ENCODE results near the gene SLC6A3.

The SLC6A3 gene

DNA sequence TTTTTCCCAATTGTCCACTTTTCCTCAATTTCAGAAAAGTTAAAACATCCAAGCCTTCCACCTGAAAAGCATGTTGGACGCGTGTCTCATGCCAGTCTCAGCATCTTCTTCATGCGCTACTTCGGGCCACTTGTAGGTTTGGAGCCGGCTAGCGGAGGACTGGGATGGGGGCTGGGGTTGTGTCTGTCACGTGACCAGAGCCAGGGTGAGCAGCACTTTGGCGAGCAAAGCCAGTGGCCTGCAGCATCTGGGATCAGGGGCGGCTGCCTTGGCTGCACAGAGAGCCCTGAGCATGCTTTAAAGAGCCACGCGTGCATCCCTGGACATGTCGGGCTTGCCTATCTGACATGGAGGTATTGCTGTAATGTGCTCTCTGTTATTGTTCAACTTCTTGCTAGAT lies 41.2 kb downstream of the SLC6A3 start:
- no peak for DNase-seq

DNA sequence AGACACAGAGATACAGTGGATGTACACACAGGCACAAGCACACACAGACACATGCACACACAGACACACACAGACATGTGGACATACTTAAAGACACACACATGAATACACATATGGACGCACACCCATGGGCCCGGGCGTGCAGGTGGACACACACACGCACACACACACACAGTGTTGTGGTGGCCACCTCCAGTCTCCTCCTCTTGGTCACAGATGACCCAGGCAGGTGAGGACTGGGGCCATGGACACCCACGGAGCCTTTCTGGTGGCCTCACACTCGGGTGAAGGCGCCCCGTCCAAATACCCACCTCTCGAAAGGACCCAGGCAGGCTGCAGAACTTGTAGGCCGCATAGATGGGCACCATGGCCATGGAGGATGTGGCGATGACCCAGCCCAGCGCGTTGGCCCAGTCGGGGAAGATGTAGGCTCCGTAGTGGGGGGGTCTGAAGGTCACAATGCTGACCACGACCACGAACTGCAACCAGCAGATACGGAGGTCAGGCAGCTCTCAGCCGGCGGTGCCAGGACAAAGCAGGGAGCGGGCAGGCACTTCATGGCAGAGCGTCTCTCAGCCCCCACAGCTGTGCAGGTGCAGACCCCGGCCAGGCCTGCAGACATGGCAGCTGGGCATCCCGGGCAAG lies 42.5 kb downstream of the SLC6A3 start:
- DNase-seq: no peak

DNA sequence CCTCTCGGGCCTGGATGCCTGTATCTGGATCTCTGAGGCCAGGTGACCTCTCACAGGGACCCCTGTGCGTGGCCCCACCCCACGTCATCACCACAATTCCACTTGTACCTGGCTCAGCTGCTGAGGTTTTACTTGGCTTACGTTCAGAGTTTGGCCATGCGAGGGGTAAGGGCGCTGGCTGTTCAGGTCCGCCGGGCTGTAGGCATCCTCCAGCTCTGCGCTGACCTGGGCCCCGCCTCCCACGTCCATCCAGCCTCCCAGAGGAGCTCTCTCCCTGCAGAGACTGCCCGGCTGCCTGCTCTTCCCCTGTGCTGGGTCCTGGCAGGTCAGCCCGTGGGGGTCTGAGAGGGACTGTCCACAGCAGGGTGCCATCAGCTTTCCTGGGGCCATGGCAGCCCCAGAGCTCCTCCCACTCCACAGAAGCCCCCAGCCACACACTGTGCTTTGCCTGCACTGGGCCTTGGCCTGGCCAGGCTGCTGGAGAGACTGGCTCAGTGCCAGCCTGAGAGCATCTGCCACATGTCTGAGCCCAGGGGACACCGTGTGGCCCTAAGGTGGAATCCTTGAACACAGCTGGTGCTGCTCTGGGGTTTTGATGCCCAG lies 43.6 kb downstream of the SLC6A3 start:
- no peak for DNase-seq

DNA sequence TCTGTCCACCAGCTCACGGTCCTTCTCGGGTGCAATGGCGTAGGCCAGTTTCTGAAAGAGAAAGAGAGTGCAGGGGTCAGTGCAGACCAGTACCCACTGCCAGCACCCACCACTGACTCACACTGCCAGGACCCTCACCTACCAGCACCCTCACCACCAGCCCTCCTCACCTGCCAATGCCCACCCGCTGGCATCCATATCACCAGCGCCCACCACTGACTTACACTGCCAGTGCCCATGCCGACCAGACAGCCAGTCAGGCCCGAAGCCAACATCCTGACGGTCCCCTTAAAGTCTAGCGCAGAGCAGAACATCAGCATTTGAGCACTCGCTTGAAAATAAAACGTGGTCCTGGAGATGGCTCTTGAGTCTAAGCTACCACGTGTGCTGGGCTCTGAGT lies 44.3 kb downstream of the SLC6A3 start:
- no peak for DNase-seq

DNA sequence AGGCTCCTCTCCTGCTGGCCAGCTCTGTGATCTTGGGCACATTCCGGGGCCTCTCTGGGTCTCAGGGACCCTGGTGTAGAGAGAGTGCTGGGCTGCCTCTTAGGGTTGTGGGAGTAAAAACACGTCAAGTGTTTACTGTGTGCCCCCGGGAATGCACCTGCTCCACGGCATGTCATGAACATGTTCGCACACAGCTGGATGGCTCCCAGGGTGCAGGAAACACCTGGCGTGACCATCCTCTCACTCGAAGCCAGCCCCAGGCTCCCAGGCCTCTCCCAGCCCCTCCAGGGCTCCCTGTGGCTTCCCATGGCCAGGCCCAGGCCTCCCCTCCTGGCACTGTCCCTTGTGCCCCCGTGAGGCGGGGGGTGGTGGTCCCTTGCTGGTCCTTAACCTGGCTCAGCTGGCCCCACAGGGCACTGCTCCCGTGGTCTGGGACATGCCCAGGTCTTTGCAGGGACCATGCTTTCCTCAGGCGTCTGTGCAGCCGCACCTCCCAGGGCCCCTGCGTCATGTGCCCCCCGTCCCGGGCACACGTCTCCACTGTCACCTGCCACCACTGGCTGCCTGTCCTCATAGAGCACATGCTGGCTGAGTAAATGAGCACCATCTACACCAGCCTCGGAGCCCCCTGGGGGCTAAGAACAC lies 44.9 kb downstream of the SLC6A3 start:
- no peak for DNase-seq

DNA sequence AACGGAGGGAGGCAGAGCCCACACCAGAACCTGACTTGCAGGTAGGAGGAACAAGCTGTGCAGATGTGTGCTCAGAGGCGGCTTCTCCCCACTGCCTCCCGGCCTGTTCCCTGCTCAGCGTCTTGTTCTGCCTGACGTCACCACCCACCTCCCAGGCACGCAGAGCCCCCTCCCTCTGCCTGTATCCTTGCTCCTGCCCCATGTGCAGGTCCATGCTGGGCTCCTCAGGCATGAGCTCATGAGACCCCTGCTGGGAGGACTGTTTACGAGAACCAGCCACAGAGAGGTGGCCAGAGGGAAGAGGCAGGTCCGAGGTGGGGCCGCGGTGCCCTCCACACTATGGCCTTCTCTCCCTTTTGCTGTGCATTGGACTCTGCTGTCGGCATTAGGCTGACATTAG lies 45.5 kb downstream of the SLC6A3 start:
- DNase-seq: no peak

DNA sequence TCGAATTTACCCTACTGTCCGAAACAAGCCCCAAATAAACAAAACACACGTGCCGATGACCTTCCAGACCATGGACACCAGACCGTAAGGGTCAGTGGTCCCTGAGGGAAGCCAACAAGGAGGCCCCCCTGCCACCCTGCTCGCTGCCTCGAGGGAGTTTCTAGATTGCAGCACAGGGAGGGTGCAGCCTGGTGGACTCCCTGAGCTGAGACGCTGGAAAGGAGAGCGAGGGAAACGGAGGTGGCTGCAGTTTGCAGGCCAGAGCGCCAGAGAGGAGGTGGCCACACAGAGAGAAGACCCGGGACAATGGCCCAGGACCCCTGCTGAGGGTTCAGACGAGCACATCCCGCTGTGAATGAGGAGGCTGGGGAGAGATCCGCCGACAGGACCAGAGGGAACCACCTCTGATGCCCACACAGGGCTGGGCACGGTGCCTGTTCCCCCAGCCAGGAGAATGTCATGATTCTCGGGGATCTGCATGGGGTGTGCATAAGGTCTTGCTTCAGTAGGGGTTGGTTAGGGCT lies 48.9 kb downstream of the SLC6A3 start:
- no peak for DNase-seq

DNA sequence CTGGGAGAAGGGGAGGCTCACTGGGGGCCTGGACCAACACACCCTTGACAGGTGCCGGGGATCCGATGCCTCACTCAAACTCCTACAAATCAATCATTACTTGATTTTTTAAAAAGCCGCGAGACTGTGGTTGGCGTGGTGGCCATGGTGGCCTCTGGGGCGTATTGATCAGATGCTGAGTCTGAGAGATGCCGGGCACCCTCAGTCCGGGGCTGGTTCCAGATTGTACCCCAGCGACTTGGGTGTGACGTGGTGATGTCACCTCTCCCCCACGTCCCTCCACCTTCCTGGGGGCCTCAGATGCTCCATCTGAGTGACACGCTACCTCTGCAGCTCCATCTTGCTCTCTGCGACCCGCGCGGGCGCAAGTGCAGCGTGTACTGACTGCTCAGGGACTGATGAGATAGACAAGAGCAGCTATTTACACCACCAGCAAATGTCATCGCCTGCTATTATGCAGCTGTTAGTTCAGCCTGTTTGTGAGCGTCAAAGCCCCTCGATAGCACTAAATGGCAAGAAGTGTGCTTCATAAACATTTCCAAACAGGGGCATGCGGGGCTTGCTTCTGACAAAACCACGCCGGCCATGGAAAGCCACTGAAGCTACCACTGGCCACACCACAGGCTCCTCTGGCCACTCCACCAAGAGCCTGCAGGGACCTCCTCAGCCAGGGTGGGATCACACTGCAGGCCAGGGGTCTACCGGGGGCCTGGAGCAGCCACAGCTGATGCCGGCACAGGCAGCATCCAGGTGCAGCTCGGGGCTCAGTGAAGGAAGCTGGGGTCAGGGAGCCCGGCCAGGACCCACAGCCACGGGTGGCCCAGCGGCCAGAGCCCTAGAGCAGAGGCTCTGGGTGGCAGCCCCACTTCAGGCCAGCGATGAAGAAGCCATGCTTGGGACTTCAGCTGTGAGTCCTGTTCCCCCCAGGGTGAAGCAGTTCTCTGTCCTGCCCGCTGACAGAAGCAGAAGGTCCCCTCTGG lies 50.1 kb downstream of the SLC6A3 start:
- DNase-seq: no peak

DNA sequence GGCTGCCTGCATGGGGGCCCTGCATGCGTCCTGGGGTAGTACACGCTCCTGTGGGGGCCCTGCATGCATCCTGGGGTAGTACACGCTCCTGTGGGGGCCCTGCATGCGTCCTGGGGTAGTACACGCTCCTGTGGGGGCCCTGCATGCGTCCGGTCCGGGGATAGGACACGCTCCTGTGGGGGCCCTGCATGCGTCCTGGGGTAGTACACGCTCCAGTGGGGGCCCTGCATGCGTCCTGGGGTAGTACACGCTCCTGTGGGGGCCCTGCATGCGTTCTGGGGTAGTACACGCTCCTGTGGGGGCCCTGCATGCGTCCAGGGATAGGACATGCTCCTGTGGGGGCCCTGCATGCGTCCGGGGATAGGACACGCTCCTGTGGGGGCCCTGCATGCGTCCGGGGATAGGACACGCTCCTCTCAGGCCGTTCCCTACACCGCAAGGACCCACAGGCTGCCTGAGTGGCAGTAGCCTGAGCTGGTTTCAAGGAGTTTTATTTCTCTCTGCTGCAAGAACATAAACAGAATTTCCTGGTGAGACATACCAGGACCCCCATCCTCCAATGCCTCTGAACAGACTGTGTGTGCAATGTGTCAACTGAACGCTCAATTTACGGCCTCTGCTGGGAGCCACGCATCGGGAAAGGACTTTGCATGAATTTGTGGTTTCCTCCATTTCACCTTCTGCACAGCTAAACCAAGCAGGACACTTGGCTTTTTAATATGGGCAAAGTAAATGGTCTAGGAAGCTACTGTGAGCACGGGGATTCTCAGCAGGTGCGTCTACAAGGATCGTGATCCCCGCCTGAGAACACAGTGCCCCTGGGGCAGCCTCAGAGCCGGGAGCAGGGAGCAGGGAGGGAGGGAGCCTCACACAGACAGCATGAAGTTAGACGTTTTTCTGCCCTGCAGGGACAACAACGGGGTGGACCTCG lies 51.4 kb downstream of the SLC6A3 start:
- no peak for DNase-seq

DNA sequence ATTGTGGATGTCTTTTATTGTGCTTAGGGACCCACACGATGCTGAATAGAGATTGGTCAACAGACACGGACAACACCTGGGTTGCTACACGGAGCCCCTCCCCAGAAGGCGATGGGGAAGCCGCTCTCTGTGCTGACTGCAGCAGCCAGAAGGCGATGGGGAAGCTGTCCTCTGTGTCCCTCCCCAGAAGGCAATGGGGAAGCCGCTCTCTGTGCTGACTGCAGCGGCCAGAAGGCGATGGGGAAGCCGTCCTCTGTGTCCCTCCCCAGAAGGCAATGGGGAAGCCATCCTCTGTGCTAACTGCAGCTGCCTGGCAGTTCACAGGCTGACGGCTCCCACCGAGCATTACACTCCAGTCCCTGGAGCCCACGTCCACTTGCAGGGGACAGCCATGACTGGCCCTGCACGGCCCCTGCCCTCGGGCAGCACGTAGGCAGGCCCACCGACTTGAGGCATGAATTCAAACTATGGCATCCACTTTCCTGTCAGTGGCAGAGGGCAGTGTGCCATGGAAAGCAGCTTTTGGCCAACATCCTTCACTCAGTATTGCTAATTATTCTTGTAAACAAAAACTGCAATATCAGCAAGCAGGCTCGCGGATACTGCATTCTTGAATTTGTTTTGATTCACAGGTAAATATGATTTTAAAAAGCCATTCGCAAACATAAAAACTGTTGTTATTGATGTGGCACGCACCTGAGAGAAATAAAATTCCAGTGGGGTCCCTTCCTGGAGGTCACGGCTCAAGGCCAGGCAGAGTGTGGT lies 52.3 kb downstream of the SLC6A3 start:
- DNase-seq: no peak

DNA sequence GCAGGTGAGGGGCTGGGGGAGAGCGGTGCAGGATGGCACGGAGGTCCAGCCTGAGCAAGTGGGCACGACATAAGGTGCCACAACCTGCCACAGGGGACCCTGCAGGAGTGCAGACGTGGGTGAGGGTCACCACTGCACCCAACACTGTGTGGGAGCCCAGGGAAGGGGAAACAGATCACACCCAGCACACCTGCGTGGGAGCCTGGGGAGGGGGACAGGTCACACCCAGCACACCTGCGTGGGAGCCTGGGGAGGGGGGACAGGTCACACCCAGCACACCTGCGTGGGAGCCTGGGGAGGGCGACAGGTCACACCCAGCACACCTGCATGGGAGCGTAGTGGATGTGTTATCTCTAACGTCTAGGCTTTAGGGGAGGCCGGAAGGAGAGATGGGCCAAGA lies 53.0 kb downstream of the SLC6A3 start:
- DNase-seq: no peak

DNA sequence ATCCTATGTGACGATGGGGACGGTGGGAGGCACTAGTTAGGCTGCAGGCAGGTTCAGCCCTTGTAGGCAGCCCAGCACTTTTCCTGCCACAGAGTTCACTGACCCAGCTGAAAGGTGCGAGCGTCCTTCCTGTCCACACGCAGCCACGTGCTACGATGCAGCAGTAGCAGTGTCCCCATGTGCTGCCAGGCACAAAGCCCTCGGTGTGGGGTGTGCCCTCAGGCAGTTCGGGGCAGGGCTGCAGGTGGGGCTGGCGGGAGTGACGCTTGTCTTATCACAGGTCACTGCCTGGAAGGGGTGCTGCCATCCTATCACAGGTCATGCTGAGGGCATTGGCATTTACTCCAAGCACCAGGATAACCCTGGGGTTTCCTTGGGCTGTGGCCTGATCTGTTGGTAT lies 53.5 kb downstream of the SLC6A3 start:
- no peak for DNase-seq

DNA sequence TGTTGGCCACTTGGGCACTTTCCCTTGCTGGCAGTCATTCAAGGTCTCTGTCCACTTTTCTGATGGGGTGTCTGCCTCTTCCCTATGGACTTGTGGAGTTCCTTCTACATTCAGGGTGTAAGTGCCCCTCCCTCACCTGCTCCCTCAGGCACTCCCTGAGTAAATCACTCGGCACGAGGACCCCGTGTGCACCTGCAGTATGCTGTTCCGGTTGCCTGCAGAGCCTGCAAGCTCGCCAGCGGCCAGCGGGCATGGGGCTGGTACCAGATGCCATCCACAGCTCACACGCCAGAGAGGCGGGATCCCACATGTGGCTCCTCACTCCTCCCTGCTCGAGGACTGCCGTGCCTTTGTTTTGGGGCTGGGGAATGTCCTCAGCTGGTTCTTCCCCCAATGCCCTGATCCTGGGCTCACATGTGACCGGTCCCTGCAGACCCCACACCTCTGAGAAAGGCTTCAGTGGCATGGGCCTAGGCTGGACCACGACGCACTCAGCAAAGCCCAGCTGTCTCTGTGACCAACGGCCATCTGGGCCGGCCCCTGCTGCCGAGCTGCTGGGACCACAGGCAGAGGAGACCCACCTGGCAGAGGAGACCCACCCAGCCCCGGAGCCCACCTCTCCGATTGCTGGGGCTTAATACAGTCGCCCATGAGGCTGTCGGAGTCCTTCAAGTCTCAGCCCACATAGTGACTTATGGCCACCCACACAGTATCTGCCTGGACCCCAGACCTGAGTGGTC lies 54.2 kb downstream of the SLC6A3 start:
- no peak for DNase-seq

DNA sequence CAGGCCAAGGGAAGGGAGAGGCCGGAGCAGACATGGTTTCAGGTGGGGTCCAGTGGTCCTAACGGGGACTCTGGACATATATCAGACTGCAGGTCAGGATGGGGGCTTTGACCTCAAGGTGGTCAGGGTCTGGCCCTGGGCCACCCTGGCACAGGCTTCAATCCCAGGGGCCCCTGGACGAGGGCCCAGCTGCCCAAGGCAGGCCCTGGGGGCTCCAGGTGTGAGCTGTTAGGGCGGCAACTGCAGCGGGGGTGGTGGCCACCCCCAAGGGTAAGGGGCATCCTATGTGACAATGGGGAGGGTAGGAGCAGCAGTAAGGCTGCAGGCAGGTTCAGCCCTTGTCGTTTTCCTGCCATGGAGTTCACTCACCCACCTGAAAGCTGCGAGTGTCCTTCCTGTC lies 54.9 kb downstream of the SLC6A3 start:
- no peak for DNase-seq

DNA sequence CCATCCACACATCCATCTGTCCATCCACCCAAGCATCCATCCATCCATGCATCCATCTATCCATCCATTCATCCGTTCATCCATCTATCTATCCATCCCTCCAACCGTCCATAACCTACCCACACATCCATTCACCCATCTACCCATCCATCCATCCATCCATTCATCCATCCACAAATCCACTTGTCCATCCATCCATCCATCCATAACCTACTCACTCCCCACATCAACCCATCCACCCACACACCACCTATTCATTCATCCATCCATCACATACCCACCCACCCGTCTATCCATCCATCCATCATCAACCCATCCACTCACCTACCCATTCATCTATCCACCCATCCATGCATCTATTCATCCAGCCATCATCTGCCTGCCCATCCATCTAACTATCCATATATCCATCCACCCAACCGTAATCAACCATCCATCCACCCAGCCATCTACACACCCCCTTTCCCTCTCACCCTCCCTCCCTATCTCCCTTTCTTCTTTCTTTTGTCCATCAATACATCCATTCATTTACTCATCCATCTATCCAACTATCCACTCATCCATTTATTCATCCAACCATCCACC lies 56.8 kb downstream of the SLC6A3 start:
- no peak for DNase-seq

DNA sequence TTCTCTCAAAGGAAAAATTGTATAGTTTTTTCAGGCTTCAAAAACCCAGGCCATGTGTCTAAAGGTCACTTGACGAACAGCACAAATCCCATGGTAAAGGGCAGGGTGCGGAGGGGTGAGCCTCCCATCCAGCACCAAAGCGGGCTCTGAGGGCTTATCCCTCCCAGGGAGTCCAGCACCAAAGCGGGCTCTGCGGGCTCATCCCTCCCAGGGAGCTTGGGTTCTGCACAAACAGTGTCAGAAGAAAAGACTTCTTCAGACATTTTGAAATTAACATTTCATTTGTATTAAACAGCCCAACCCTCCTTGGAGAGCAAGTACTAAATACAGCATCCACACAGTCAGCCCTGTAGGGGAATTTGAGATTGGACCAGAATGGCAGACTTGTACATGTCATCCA lies 57.4 kb downstream of the SLC6A3 start:
- DNase-seq: no peak

DNA sequence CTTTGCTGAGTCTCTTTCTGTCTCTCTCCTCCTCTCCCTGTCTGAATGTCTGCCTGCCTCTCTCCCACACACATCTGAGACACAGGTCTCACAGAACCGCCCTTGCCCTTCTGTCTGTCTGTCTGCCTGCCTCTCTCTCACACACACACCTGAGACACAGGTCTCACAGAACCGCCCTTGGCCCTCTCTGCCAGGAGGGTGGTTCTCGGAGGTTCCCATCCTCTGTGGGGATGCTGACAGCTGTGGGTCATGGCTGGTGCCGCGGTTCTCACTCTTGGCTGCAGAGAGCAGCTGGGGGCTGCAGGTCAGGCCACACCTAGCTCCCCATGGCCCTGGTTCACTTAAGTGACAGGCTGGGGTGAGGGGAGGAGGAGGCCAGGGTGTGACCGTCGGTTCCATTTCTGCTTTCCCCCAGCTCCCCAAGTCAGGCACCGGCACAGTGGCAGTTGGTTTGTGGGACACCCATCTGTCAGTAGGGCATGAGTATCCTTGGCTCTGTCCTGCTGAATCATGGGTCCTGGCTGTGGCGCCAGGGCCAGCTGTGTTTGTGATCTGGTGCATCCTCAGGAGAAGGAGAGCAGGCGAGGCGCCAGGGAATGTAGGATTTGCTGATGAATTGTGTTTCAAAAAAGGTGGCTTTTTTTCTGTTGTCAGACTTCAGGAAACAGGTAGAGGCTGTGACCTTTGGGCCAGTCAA lies 58.0 kb downstream of the SLC6A3 start:
- no peak for DNase-seq

DNA sequence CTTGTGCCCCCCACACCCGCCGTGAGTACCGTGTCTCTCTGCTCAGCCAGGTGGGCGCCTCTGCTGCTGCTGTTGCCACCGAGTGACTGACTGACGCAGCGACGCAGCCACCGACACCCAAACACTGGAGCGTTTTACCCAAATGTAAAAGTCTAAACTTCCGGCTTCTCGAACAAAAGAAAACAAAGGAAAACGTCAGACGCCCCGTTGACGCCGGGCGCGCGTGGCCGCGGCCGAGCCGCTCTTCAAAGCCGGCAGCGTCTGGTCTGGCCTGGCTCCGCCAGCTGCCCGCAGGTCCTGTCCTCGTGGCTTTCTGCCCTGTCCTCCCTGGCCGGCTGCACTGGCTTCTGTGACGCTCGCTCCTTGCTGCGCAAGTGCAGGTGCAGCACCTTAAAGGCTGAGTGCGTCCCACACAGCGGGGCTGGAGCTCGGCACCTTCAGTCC lies 58.9 kb downstream of the SLC6A3 start:
- DNase-seq: no peak

All from NCI-H187 (cell line).